ENCODE results near the gene EMP1. TPM values are rescaled to one million over a fixed set of nuclear protein-coding genes. Genes with fewer than 3 reads are reported as not detected.

The EMP1 gene
- total RNA-seq, 1 donor from 2014 or later, result 19.0 TPM

GRCh38 chr12:13179211-13180074 lies 17.1 kb upstream of the EMP1 start:
- no peak for TF ChIP-seq CTCF (IDR thresholded peaks at IDR 0.05; ENCODE audit: unreplicated experiment)
- Mint-ChIP-seq H3K27me3 (ENCODE audit: low read depth) (no peaks in the 10 kb centered on the region), H3K36me3 (no peaks in the 10 kb centered on the region), H3K4me3 (peak overlapping the region; percentile 13), H3K27ac (peak overlapping the region; percentile 90), H3K4me1 (peaks cover 53% of the 10 kb centered on the region), H3K9me3 (no peaks in the 10 kb centered on the region)
- no peak for DNase-seq (ENCODE audit: low spot score in 2 of 2, unreplicated experiment in 2 of 2)

- Mint-ChIP-seq H3K9me3 (no peaks in the 10 kb centered on the region), H3K27me3 (ENCODE audit: low read depth) (no peaks in the 10 kb centered on the region), H3K4me3 (no peak overlapping the region), H3K27ac (no peak overlapping the region), H3K36me3 (no peaks in the 10 kb centered on the region), H3K4me1 (peaks cover 41% of the 10 kb centered on the region)
- DNase-seq (ENCODE audit: low spot score in 2 of 2, unreplicated experiment in 2 of 2), result no peak
- no peak for TF ChIP-seq CTCF (IDR thresholded peaks at IDR 0.05; ENCODE audit: unreplicated experiment)
Observed at GRCh38 chr12:13181375-13182070, 15.0 kb upstream of the EMP1 start.

- Mint-ChIP-seq H3K4me1 (peaks cover 47% of the 10 kb centered on the region), H3K27me3 (ENCODE audit: low read depth) (no peaks in the 10 kb centered on the region), H3K36me3 (no peaks in the 10 kb centered on the region), H3K9me3 (no peaks in the 10 kb centered on the region), H3K4me3 (no peak overlapping the region), H3K27ac (no peak overlapping the region)
- TF ChIP-seq CTCF (IDR thresholded peaks at IDR 0.05; ENCODE audit: unreplicated experiment), result no peak
- no peak for DNase-seq (ENCODE audit: low spot score in 2 of 2, unreplicated experiment in 2 of 2)
Observed at GRCh38 chr12:13182881-13183280, 13.6 kb upstream of the EMP1 start.

- no peak overlapping the region for H3K4me3 Mint-ChIP-seq
- no peak overlapping the region for H3K27ac Mint-ChIP-seq
- no peak for DNase-seq (ENCODE audit: low spot score in 2 of 2, unreplicated experiment in 2 of 2)
Observed at GRCh38 chr12:13183620-13184019, 12.9 kb upstream of the EMP1 start.

GRCh38 chr12:13186302-13186701 lies 10.2 kb upstream of the EMP1 start:
- Mint-ChIP-seq H3K9me3 (no peaks in the 10 kb centered on the region), H3K27ac (peak overlapping the region; percentile 31), H3K36me3 (no peaks in the 10 kb centered on the region), H3K4me3 (no peak overlapping the region), H3K4me1 (peaks cover 23% of the 10 kb centered on the region), H3K27me3 (ENCODE audit: low read depth) (no peaks in the 10 kb centered on the region)
- no peak for TF ChIP-seq CTCF (IDR thresholded peaks at IDR 0.05; ENCODE audit: unreplicated experiment)
- no peak for DNase-seq (ENCODE audit: low spot score in 2 of 2, unreplicated experiment in 2 of 2)

More at GRCh38 chr12:13183620-13184019, 12.9 kb upstream of the EMP1 start:
- H3K36me3 Mint-ChIP-seq, result no peaks in the 10 kb centered on the region
- H3K27me3 Mint-ChIP-seq (ENCODE audit: low read depth), result no peaks in the 10 kb centered on the region
- H3K9me3 Mint-ChIP-seq, result no peaks in the 10 kb centered on the region
- H3K4me1 Mint-ChIP-seq, result peaks cover 44% of the 10 kb centered on the region
- no peak for TF ChIP-seq CTCF (IDR thresholded peaks at IDR 0.05; ENCODE audit: unreplicated experiment)

Measured in mesothelial cell of epicardium (in vitro differentiated cells).